GM10248 (cell line): ENCODE data around the gene ERCC6L2.

Experiments used
- CTCF ChIA-PET: fragments of 300-600 bp; sonication (Branson Sonifier 250); formaldehyde crosslinking; extraction: SDS; loops from one replicate; lab custom pipeline; 2021; ENCODE audit warnings: antibody characterized with exemption; lab: Yijun Ruan, JAX
- POLR2A ChIA-PET: fragments of 350-650 bp; sonication (Branson Sonifier 250); formaldehyde crosslinking; extraction: SDS; loops from one replicate; lab custom pipeline; 2020; ENCODE audit warnings: antibody characterized with exemption; lab: Yijun Ruan, JAX
- DNase-seq: peaks from one replicate; pipeline ENCODE4 v3.0.0; 2012; ENCODE audit errors: extremely low spot score
- TF ChIP-seq, protein P1 (sequence below): IDR thresholded peaks from 2 replicates; pipeline ENCODE4 v1.5.1; 2012; ENCODE audit warnings: mild to moderate bottlenecking, low read depth; ENCODE audit errors: extremely low read depth, missing control alignments, control extremely low read depth

ERCC6L2 gene

DNA sequence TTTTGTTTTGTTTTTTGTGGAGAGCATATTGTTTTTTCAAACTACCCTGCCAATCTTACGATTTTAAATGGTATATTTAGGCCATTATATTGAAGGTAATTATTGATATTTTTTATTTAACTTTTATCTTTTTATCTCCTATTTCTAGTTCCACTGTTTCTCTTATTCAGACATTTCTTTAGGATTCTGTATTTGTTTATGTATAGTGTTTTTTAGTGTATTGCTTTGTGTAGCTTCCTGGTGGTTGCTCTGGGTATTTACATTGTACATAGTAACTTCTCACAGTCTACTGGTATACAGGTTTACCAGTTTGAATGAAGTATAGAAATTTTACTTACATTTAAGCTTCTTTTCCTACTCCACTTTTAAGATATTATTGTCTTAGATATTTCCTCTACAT, 63.2 kb downstream of the ERCC6L2 start:
- ChIA-PET CTCF (no interaction called here), POLR2A (no interaction called here)
- TF ChIP-seq, protein P1, sequence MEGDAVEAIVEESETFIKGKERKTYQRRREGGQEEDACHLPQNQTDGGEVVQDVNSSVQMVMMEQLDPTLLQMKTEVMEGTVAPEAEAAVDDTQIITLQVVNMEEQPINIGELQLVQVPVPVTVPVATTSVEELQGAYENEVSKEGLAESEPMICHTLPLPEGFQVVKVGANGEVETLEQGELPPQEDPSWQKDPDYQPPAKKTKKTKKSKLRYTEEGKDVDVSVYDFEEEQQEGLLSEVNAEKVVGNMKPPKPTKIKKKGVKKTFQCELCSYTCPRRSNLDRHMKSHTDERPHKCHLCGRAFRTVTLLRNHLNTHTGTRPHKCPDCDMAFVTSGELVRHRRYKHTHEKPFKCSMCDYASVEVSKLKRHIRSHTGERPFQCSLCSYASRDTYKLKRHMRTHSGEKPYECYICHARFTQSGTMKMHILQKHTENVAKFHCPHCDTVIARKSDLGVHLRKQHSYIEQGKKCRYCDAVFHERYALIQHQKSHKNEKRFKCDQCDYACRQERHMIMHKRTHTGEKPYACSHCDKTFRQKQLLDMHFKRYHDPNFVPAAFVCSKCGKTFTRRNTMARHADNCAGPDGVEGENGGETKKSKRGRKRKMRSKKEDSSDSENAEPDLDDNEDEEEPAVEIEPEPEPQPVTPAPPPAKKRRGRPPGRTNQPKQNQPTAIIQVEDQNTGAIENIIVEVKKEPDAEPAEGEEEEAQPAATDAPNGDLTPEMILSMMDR = no peak
- no peak for DNase-seq

DNA sequence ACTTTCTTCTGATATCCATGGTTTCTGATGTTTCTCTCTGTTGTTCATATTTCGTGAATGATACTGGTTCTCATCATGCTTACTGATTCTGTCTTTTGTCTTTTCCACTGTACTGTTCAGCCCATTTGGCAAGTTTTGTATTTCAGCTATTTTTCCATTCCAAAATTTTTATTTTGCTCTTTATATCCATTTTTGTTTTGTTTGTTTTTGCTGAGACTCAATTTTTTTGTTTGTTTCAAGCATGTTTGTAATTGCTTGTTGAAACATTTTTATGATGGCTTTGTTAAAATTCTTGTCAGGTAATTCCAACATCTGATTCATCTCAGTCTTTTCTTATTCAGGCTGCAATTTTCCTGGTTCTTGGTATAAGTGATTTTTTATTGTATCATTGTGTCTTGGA, 64.0 kb downstream of the ERCC6L2 start:
- TF ChIP-seq, protein P1 = no peak
- DNase-seq = no peak
- CTCF ChIA-PET = interaction anchor here (0.7 to 1.6 kb wide), 2 partner anchors 29 to 60 kb away, joined by 3 read pairs; no protein-coding TSS in a partner anchor
- POLR2A ChIA-PET = no interaction called here

DNA sequence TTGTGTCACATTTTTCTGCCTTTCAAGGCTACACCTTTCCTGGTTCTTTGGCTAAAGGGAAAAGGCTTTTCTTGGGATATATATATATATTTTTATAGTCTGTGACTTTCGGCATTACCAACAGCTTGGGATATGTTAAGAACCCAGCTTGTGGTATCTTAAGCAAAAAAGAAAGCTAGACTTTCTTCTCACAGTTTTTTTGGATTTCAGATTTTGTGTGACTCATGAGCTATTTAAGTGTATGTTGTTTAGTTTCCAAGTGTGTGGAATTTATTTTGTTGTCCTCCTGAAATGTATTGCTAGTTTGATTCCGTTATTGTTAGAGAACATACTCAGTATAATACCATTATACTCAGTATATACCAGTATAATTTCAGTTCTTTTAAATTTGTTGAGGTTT, 64.8 kb downstream of the ERCC6L2 start:
- no peak for DNase-seq
- ChIA-PET POLR2A (no interaction called here), CTCF (interaction anchor here (1.6 kb wide), 1 partner anchor 30 kb away, joined by 3 read pairs; no protein-coding TSS in a partner anchor)
- TF ChIP-seq, protein P1 = no peak

DNA sequence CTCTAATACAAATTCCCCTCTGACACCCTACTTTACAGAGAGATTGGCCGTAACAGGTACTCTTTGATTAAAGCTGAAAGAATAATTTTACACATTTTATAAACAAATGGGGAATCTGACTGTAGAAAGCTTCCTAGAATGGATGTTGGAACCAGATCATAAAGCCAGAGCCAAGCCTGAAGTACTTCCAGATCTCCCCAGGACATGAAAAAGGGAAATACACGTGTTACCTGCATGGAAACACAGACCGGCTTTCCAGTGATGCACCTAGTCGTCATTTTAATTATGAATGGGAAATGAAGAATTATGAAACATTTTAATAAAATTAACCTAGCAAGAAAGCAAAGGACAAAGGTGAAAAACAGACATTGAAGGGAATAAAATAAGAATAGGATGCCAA, 66.5 kb downstream of the ERCC6L2 start:
- POLR2A ChIA-PET = no interaction called here
- CTCF ChIA-PET = no interaction called here
- TF ChIP-seq, protein P1 = no peak
- DNase-seq = no peak

DNA sequence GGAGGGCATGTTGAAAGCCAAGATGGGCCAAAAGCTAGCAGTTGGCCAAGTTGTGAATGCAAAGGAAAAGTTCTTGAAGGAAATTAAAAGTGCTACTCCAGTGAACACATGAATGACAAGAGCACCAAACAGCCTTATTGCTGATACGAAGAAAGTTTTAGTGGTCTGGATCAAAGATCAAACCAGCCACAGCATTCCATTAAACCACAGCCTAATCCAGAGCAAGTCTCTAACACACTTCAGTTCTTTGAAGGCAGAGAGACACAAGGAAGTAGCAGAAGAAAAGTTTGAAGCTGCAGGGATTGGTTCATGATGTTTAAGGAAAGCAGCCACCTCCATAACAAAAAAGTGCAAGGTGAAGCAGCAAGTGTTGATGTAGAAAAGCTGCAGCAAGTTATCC, 71.6 kb downstream of the ERCC6L2 start:
- DNase-seq = no peak
- ChIA-PET CTCF (no interaction called here), POLR2A (no interaction called here)
- TF ChIP-seq, protein P1 = no peak

DNA sequence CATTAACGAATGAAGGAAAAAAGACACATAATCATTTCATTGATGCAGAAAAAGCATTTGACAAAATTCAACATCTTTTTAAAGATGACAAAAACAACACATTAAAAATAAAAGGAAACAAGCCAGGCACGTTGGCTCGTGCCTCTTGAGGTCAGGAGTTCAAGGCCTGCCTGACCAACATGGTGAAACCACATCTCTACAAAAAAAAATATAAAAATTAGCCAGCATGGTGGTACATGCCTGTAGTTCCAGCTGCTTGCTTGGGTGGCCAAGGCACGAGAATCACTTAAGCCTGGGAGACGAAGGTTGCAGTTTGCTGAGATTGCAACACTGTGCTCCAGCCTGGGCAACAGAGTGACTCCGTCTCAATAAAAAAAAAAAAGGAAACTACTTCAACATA, 77.0 kb downstream of the ERCC6L2 start:
- CTCF ChIA-PET = no interaction called here
- POLR2A ChIA-PET = no interaction called here
- TF ChIP-seq, protein P1 = no peak
- DNase-seq = no peak

DNA sequence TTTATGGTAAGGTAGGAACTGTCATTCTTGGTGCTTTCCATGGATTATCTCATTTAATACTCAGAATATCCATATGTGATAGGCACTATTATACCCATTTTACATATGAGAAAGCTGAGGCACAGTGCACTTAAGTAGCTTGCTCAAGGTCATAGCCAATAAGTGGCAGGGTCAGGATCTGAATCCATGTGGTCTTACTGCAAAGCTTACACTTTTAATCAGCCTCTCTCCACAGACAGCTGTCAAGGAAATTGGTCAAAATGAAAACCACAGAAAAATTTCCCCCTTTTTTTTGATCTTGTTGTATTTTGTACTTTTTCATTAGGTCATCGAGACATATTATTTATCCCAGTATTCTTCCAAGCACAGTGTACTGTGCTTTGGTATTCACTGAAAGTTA, 78.5 kb downstream of the ERCC6L2 start:
- ChIA-PET CTCF (no interaction called here), POLR2A (no interaction called here)
- DNase-seq = no peak
- TF ChIP-seq, protein P1 = no peak
